ENCODE measurements around the gene MEG3.

MEG3 gene

GRCh38 chr14:100828031-100828769 is 2.3 kb downstream of the MEG3 start:
- TF ChIP-seq CTCF (IDR thresholded peaks at IDR 0.05; ENCODE audit: insufficient read depth, low read length, poor library complexity, severe bottlenecking) (no peak), EZH2phosphoT487 (conservative IDR thresholded peaks at IDR 0.05; ENCODE audit: low read length) (no peak)
- H3K9ac ChIP-seq (ENCODE audit: low read length), result no peak overlapping the region
- H3K27me3 ChIP-seq (ENCODE audit: low read length), result no peaks in the 10 kb centered on the region
- no peaks in the 10 kb centered on the region for H3K9me2 ChIP-seq (replicated peaks; ENCODE audit: insufficient read depth, low read length)
- H2AFZ ChIP-seq (ENCODE audit: low read depth, low read length, severe bottlenecking), result no peak overlapping the region
- H3K36me3 ChIP-seq (ENCODE audit: low read length), result no peaks in the 10 kb centered on the region
- H3K4me3 ChIP-seq (ENCODE audit: insufficient read depth, low read length, poor library complexity, severe bottlenecking), result no peak overlapping the region
- no peaks in the 10 kb centered on the region for H3K9me3 ChIP-seq (ENCODE audit: insufficient read depth, low read length)
- H3F3A ChIP-seq (ENCODE audit: insufficient read depth), result no peaks in the 10 kb centered on the region
- no peaks in the 10 kb centered on the region for H3K79me2 ChIP-seq (ENCODE audit: insufficient read depth, low read length)
- H3K27ac ChIP-seq (ENCODE audit: low read depth, low read length), result no peak overlapping the region
- H4K20me1 ChIP-seq (ENCODE audit: low read depth, low read length), result no peaks in the 10 kb centered on the region
- no peak overlapping the region for H3K4me2 ChIP-seq (ENCODE audit: low read depth, low read length, poor library complexity, severe bottlenecking)

GRCh38 chr14:100830681-100831080 is 4.8 kb downstream of the MEG3 start:
- Histone ChIP-seq H3K79me2 (ENCODE audit: insufficient read depth, low read length) (no peaks in the 10 kb centered on the region), H3K9me3 (ENCODE audit: insufficient read depth, low read length) (no peaks in the 10 kb centered on the region), H2AFZ (ENCODE audit: low read depth, low read length, severe bottlenecking) (no peak overlapping the region), H3K4me2 (ENCODE audit: low read depth, low read length, poor library complexity, severe bottlenecking) (no peak overlapping the region), H3F3A (ENCODE audit: insufficient read depth) (no peaks in the 10 kb centered on the region), H3K36me3 (ENCODE audit: low read length) (no peaks in the 10 kb centered on the region), H3K9ac (ENCODE audit: low read length) (no peak overlapping the region), H3K4me3 (ENCODE audit: insufficient read depth, low read length, poor library complexity, severe bottlenecking) (no peak overlapping the region), H4K20me1 (ENCODE audit: low read depth, low read length) (no peaks in the 10 kb centered on the region), H3K27ac (ENCODE audit: low read depth, low read length) (no peak overlapping the region), H3K9me2 (replicated peaks; ENCODE audit: insufficient read depth, low read length) (no peaks in the 10 kb centered on the region), H3K27me3 (ENCODE audit: low read length) (no peaks in the 10 kb centered on the region)
- TF ChIP-seq EZH2phosphoT487 (conservative IDR thresholded peaks at IDR 0.05; ENCODE audit: low read length), result no peak
- no peak for TF ChIP-seq CTCF (IDR thresholded peaks at IDR 0.05; ENCODE audit: insufficient read depth, low read length, poor library complexity, severe bottlenecking)

- no peaks in the 10 kb centered on the region for H3K9me2 ChIP-seq (replicated peaks; ENCODE audit: insufficient read depth, low read length)
- H4K20me1 ChIP-seq (ENCODE audit: low read depth, low read length), result no peaks in the 10 kb centered on the region
- no peak overlapping the region for H3K9ac ChIP-seq (ENCODE audit: low read length)
- no peaks in the 10 kb centered on the region for H3K27me3 ChIP-seq (ENCODE audit: low read length)
- no peak overlapping the region for H3K4me2 ChIP-seq (ENCODE audit: low read depth, low read length, poor library complexity, severe bottlenecking)
- no peaks in the 10 kb centered on the region for H3F3A ChIP-seq (ENCODE audit: insufficient read depth)
- no peaks in the 10 kb centered on the region for H3K9me3 ChIP-seq (ENCODE audit: insufficient read depth, low read length)
- no peaks in the 10 kb centered on the region for H3K79me2 ChIP-seq (ENCODE audit: insufficient read depth, low read length)
- H3K27ac ChIP-seq (ENCODE audit: low read depth, low read length), result no peak overlapping the region
- TF ChIP-seq EZH2phosphoT487 (conservative IDR thresholded peaks at IDR 0.05; ENCODE audit: low read length), result no peak
- no peak for TF ChIP-seq CTCF (IDR thresholded peaks at IDR 0.05; ENCODE audit: insufficient read depth, low read length, poor library complexity, severe bottlenecking)
- no peaks in the 10 kb centered on the region for H3K36me3 ChIP-seq (ENCODE audit: low read length)
- no peak overlapping the region for H3K4me3 ChIP-seq (ENCODE audit: insufficient read depth, low read length, poor library complexity, severe bottlenecking)
- H2AFZ ChIP-seq (ENCODE audit: low read depth, low read length, severe bottlenecking), result no peak overlapping the region
Observed at GRCh38 chr14:100832311-100832960, 6.5 kb downstream of the MEG3 start.
